ENCODE results near the gene ATP6V1B1. TPM values are rescaled to one million over a fixed set of nuclear protein-coding genes. Genes with fewer than 3 reads are reported as not detected.

The ATP6V1B1 gene
- total RNA-seq, 1 donor from 2014 or later, result 4.6 TPM

DNA sequence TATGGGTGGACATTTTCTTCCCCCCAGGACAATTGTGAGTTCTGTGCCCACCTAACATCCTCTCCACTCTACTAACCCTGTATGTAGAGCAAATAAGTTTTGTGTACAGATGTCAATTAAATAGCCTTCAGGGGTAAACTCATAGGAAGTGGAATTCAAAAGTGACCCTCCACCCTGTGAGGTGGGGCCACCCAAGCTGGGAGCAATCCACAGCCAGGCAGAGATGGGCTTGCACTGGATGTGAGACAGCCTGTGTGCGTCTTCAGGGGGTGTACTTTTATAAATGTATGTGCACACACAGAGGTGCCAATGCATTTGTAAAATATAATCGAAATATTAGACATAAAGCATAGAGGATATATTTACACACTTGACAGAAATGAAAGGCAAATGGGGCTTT is 33.1 kb upstream of the ATP6V1B1 start:
- TF ChIP-seq, protein P1, sequence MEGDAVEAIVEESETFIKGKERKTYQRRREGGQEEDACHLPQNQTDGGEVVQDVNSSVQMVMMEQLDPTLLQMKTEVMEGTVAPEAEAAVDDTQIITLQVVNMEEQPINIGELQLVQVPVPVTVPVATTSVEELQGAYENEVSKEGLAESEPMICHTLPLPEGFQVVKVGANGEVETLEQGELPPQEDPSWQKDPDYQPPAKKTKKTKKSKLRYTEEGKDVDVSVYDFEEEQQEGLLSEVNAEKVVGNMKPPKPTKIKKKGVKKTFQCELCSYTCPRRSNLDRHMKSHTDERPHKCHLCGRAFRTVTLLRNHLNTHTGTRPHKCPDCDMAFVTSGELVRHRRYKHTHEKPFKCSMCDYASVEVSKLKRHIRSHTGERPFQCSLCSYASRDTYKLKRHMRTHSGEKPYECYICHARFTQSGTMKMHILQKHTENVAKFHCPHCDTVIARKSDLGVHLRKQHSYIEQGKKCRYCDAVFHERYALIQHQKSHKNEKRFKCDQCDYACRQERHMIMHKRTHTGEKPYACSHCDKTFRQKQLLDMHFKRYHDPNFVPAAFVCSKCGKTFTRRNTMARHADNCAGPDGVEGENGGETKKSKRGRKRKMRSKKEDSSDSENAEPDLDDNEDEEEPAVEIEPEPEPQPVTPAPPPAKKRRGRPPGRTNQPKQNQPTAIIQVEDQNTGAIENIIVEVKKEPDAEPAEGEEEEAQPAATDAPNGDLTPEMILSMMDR (conservative IDR thresholded peaks at IDR 0.05), result no peak
- H3K4me3 Mint-ChIP-seq, result peak overlapping the region; percentile 93
- no peak overlapping the region for H3K27ac Mint-ChIP-seq (ENCODE audit: unreplicated experiment)
- H3K27me3 Mint-ChIP-seq (ENCODE audit: low read depth), result peaks cover 98% of the 10 kb centered on the region
- peaks cover 10% of the 10 kb centered on the region for H3K36me3 Mint-ChIP-seq (ENCODE audit: low read depth)
- H3K4me1 Mint-ChIP-seq, result peaks cover 45% of the 10 kb centered on the region
- no peak for DNase-seq (ENCODE audit: low read depth, low spot score)
- no peaks in the 10 kb centered on the region for H3K9me3 Mint-ChIP-seq

DNA sequence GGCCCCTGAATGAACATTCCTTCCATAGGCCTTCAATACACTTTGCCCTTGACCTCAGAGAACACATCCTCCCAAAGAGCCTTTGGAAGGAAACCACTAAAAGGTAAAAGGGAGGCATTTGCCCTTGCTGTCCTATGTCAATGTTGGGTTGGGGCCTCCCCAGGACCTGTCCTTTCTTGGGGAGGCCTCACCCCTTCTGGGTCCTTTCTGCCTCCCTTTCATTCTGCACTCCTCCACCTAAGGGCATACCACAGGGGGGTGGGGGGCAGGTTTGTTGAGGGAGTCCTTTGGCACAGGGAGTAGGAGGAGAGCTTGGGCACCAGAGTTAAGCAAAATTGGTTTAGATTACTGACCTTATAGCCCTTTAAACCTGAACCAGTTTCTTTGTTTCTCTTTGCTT is 32.5 kb upstream of the ATP6V1B1 start:
- TF ChIP-seq, protein P1 (conservative IDR thresholded peaks at IDR 0.05), result no peak
- Mint-ChIP-seq H3K4me3 (peak overlapping the region; percentile 93), H3K27ac (ENCODE audit: unreplicated experiment) (no peak overlapping the region), H3K27me3 (ENCODE audit: low read depth) (peaks cover 98% of the 10 kb centered on the region), H3K36me3 (ENCODE audit: low read depth) (peaks cover 10% of the 10 kb centered on the region), H3K4me1 (peaks cover 45% of the 10 kb centered on the region), H3K9me3 (no peaks in the 10 kb centered on the region)
- no peak for DNase-seq (ENCODE audit: low read depth, low spot score)

DNA sequence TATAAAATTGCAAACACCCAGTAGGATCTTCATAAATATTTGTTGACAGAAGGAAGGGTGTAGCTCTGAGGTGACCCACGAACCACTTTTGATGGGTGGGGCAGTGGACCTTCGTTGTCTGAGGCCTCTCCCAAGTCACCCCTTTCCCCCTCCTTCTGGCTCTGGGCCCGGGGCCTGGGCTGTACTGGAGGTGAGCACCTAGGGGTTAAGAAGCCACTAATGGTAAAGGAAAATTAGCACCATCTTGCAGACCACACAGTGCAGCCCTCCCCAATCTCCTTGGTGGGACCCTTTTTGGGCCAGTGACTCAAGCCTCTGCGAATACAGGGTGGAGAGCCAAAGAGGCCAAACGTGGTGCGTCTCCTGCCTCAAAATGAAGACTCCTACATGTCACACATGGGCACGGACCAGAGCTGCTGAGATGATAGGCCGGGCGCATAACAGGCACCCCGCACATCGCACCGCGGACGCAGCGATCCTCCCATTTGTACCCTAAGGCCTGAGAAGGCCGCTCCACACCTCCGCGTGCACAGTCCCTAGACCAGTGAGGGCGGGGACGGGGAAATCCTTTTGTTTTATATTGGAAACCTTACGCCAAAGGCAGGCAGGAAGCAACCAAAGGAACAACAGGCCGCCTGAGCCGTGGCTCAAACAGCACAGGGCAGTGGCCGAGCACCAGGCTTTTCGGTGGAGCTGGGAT is 31.9 kb upstream of the ATP6V1B1 start:
- TF ChIP-seq, protein P1 (conservative IDR thresholded peaks at IDR 0.05), result no peak
- no peak overlapping the region for H3K27ac Mint-ChIP-seq (ENCODE audit: unreplicated experiment)
- H3K4me1 Mint-ChIP-seq, result peaks cover 49% of the 10 kb centered on the region
- H3K27me3 Mint-ChIP-seq (ENCODE audit: low read depth), result peaks cover 98% of the 10 kb centered on the region
- DNase-seq (ENCODE audit: low read depth, low spot score), result no peak
- no peaks in the 10 kb centered on the region for H3K9me3 Mint-ChIP-seq
- H3K4me3 Mint-ChIP-seq, result peak overlapping the region; percentile 49
- H3K36me3 Mint-ChIP-seq (ENCODE audit: low read depth), result peaks cover 15% of the 10 kb centered on the region

DNA sequence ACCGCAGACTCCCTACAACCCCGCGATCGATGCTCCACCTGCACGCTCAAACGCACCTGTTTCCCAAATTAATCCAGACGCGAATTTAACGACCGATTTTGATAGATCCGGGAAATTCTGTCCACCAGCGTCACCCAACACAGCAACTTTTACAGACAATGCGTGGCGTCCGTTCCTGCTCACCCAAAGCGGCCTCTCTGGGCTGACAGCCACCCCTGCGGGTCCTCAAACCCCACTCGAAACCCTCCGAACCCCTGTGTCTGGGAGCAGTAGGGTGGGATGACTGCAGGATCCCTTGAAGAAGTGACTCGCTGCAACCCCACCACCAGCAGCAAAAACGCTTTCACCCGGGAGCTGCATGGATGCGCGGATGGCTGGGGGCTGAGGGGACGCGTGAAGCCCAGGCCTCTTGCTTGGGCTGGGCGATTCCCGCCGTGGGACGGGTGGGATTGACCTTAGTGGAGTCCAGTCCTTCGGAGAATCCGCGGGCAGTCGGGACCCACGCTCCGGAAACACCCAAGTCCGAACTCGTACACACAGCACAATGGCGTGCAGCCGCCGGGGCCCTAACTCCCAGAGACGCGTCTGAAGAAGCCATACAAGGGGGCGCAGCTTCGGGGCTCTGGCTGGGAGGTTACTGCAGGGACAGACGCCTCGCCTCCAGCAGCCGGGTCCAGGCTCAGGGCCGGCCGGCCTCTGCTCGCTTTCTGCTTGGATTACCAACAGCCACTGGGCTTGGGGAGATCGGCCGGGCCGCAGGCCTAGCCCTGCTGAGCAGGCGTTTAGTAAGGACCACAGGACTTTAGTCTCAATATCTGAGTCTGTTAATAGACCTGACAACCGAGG is 31.1 kb upstream of the ATP6V1B1 start:
- H3K27ac Mint-ChIP-seq (ENCODE audit: unreplicated experiment), result no peak overlapping the region
- TF ChIP-seq, protein P1 (conservative IDR thresholded peaks at IDR 0.05), result no peak
- H3K4me3 Mint-ChIP-seq, result peak overlapping the region; percentile 19
- DNase-seq (ENCODE audit: low read depth, low spot score), result no peak
- H3K27me3 Mint-ChIP-seq (ENCODE audit: low read depth), result peaks cover 95% of the 10 kb centered on the region
- H3K36me3 Mint-ChIP-seq (ENCODE audit: low read depth), result peaks cover 16% of the 10 kb centered on the region
- H3K4me1 Mint-ChIP-seq, result peaks cover 43% of the 10 kb centered on the region
- H3K9me3 Mint-ChIP-seq, result no peaks in the 10 kb centered on the region

DNA sequence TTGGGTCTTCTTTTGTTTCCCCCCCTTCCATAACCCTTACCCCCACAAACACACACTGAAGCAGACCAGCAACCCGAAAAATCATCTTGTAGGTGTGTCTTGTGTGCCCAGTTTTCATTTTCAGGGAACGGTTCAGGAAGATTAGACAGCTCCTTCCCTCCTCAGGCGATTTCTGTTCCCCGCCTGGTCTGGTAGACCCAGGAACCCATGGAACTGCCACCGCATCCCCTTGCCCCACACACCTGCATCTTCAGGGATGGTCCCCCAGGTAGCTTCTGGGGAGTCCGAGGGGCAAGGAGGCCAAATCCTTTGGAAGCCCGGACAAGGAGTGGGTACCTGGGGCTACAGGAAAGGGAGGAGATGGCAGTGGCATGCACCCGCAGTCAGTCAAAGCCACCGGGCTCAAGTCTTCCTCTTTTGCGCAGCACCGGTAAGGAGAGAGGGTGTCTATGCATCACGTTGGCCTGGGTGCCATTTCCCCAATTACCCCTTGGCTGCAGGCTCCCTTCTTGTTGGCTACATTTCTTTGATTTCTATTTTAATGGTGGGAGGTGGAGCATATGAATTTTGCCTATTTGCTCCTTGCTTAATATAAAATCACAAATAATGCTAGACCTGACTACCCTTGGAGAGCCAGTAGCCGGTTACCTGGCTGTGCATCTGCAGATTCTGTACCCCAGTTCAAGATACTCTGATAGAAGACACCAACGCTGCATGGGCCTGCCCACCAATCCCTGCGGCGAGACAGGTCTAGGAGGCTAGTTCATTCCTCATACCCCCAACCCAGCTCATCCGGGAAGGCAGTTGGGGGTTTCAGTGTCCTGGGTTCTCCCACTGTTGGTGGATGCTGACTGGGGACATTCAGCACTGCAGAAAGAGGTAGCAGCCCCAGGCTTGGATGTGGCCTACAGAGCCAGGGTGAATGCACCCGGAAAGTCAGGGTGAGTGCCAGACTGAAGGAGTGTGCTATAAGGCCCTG is 30.0 kb upstream of the ATP6V1B1 start:
- H3K4me3 Mint-ChIP-seq, result peak overlapping the region; percentile 19
- DNase-seq (ENCODE audit: low read depth, low spot score), result no peak
- H3K36me3 Mint-ChIP-seq (ENCODE audit: low read depth), result peaks cover 16% of the 10 kb centered on the region
- H3K27me3 Mint-ChIP-seq (ENCODE audit: low read depth), result peaks cover 92% of the 10 kb centered on the region
- peaks cover 36% of the 10 kb centered on the region for H3K4me1 Mint-ChIP-seq
- TF ChIP-seq, protein P1 (conservative IDR thresholded peaks at IDR 0.05), result no peak
- no peaks in the 10 kb centered on the region for H3K9me3 Mint-ChIP-seq
- H3K27ac Mint-ChIP-seq (ENCODE audit: unreplicated experiment), result no peak overlapping the region

Measured in neural crest cell (in vitro differentiated cells).